Activated naive CD4-positive, alpha-beta T cell treated with Interleukin-2 at 50 U/mL for 16 hours (primary cell): ENCODE data around the gene UBD.

Experiments
- DNase-seq: peaks from one replicate; pipeline ENCODE4 v3.0.0-alpha.2; 2020

The UBD gene

DNA sequence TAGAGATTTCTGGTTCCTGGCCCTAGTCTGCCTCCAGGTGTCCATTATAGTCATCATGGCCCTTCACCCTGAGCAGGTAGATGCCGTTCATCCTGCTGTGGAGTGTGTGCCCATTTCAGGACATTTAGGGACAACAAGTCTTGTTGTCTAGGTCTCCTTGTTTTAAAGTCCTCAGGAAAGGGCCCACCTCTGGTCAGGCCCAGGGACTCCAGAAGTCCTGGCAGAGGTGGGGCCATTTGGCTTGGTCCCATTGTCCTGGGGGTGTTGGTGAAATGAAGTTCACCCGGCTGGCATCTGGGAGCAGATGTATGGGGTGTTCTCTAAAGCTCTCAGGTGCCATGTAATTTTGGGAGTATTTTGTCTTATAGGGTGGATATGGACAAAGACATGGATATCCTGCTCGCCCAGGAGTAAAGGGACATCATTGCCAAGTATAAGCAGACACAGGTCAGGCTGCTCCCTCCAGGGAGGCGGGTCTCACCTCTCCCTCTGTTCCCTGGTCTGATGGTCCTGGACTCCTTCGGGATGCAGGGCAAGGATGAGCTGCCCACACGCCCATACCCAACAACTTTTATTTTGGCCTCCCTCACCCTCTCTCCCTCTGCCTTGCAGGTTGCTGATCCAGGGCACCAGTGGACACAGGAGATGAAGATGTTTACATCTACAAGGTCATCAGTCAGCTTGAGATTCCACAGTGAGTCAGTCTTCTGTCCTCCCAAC is 40.1 kb downstream of the UBD start:
- no peak for DNase-seq

DNA sequence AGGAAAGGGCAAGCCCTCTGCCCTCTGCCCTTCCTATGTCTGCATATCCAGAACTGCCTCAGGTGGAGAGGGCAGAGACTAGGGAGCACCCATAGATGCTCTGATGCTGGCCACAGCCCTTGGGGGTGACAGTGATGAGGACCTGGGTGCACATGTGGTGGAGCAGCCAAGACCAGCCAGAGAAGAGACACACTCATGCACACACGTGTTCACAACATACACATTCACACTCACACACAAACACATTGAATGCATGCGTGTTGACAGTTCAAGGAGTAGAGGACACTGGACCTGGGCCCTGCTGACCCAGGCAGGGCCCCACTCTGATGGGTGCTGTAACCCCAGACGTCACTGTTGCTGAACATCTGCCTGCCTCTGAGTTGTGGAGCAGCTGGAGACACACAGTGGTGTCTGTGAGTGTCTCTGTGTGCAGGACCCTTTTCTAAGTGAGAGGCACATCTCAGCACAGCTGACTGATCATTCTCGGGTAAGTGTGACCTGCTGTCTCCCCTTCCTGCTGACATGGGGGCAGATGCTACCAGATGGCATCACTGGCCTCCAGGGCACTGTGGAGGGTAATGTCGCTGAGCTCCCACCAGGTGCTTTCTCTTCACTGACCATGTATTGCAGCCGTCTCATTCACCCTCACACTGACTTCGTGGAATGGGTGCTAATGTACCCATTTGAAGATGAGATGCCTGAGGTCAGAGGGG is 41.6 kb downstream of the UBD start:
- DNase-seq: no peak

DNA sequence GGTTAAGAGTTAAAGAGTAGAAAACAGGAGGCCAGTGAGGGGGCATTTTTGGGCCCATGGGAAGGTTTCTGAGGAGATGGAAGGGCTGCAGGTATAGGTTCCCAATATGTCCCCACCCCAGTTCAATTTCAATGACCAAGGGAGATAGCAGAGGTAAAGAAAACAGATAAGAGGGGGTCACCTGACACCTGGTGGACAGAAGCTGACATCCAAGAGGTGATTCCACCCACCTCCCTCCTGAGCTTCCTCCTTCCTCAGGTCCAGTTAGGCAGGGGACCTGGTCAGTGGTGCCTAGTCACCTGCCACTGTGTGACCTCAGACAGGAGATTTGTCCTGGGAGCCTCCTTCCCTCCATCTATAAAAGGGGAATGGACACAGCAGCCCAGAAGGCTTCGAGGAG is 42.3 kb downstream of the UBD start:
- DNase-seq: no peak

DNA sequence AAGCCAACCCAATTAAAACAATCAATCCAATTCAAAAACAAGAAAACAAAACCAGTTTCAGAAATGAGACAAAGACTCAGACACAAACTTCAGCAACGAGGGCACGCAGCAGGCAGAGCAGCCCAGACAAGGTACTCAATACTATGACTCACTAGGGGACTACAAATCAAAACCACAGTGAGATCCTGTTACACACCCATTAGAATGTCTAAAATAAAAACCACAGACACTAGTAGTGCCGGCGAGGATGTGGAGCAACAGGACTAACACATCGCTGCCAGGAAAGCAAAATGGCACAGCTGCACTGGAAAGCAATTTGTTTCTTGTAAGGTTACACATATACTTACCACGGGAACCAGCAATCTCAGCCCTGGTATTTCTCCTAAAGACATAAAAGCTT is 43.4 kb downstream of the UBD start:
- DNase-seq: peak; percentile 41

DNA sequence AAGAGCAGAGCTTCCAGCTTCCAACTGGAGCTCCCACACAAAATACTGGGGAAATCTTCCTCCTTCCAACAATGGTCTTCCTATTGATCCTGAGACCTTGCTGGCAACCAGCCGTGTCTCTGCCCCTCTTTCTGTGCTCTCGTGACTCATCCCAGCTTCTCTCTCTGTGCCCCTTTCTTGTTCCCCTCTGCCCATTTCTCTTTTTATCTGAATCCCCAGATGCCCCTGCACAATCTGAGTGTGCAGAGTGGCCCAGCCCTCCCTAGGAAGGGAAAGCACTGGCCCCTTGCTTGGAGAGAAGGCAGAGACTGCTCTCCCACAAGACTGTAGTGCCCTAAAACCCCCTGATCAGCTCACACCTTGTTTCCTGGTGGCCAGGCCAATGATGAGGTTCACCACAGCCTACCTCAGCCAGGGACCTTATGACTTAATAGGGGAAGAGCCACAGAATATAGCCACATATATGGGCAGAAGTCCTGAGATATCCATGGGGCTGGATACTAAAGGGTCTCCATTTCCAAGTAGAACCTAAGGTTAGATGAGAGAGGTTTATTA is 48.7 kb downstream of the UBD start:
- no peak for DNase-seq

DNA sequence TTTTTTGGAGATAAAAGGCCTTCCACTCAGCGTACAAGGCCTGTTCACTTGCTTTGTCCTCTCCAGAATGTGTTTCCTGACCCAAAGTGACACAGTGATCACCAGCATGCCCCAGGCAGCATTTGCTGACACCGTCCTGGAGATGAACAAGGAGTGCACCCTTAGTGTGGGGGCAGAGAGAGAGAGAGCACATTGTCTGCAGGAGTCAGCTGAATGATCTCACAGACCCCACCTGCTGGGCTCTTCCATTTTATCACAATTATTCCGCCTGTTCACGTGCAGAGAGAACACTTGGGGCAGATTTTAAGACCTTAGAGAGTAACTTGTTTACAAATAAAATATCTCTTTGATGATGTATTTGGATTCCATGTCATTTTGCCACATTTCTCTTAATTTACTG is 49.3 kb downstream of the UBD start:
- no peak for DNase-seq

DNA sequence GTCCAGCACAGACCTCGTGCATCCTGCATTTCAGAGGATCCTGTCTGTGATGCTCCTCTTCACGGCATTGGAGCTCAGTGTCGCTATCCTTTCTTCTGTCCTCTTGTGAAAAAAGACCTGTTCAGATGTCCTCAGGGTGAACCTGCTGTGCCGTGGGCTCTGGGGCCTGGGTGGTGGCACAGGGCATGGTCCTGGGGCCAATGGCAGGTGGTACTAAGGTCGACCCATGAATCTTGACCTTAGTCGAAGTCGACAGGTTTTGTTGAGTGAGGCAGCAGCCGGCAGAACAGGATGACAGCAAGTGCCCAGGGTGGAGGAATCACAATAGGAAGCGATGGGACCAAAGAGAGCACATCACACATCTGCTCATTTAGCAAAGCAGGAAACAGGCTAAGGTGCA is 49.8 kb downstream of the UBD start:
- DNase-seq: no peak

DNA sequence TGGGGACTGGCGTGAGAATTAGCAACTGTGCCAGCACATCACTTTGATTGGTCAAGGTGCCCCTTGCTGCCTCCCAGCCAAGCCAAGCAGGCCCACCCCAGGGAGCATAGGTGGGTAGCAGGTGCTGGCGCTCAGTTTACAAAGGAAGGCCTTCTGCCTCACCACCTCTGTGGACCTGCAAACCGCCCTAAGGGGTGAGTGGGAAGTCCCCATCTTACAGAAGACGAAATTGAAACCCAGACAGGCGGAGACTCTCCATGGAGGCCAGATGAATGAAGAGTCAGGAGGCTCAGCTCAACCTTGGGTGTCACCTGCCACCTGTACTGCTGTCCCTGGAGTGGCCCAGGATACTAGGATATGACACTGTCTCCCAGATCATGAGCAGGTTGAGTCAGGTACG is 50.3 kb downstream of the UBD start:
- no peak for DNase-seq

DNA sequence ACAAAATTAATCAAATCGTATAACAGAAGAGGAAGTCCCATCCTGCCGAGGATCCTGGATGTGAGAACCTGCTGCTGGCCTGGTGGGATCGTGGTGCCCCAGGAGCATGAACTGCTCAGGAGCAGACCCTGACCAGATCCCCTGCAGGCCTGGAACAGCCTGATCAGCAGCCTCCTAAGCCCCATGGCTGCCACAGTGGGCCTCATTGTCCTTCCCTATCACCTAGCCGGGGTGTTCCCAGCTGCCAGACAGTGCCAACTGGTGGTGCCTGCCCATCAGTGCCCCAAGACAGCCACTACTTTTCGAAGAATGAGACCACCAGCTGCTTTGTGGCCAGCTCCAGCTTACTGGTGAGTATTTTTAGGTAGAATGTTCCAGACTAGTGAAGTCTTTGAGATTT is 52.2 kb downstream of the UBD start:
- DNase-seq: no peak

DNA sequence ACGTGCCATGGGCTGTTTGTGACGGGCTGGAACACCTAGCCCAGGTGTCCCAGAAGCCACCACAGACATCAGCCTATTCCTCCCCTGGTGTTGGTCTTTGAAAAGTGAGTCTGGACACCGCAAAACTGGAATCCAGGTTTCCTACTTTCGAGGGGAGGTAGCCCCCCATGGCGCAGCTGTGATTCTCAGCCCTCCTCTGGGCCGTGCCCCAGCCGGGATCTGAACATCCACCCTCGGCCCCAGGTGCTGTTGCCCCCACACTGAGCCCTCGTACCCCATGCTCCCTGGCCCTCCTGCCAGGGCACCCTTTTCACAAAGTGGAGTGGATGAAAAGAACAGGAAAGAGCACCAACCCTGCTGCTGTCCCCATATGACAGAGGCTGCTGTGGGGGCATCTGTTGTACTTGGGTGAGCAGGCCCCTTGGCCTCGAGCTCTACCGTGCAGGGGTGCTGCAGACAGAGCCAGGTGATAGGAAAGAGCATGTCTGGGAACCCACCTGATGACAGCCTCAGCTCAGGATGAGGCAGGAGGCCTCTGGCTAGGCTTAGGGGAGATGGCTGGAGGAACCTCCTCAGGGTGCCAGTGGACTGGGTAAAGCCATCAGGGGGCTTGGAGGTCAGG is 53.0 kb downstream of the UBD start:
- DNase-seq: no peak

DNA sequence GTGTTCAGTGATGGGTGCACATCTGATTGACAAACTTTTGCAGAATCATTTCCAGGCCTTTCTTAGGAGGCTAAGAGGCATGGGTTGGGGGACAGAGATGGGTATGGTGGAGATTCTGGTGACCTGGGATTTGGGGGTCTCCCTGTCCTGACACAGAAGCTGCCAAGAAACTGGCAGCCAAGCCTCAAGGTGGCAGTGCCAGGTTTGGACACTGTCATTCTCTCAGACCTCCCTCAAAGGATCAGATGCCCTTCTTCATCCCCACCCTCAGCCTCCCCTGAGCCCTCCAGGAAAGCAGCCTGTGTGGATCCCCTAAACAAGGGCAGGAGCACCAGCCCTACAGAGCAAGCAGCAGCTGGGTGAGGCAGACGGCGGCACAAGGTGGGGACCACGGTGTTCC is 53.7 kb downstream of the UBD start:
- DNase-seq: no peak
